Epithelial cell of esophagus (primary cell): Measurements from ENCODE around the gene PDS5A.
"Not testable (repeated sequence)": the region's sequence is repeated elsewhere in the genome, so short reads cannot be mapped to it uniquely, and the experiment has no call there.

ENCODE experiments used
- DNase-seq: peaks from one replicate; pipeline ENCODE4 v3.0.0; 2010; ENCODE audit warnings: low read depth
- H3K4me3 ChIP-seq: 2 replicates; pipeline ENCODE4 v1.5.1; 2011; ENCODE audit warnings: mild to moderate bottlenecking, low read length, control low read depth
- TF ChIP-seq, protein P1 (sequence below): IDR thresholded peaks from 2 replicates; pipeline ENCODE4 v1.5.1; 2011; ENCODE audit warnings: low read depth, mild to moderate bottlenecking, low read length, control low read depth, inconsistent platforms; ENCODE audit not compliant: insufficient read depth; ENCODE audit errors: missing control alignments

Gene PDS5A, protein sequence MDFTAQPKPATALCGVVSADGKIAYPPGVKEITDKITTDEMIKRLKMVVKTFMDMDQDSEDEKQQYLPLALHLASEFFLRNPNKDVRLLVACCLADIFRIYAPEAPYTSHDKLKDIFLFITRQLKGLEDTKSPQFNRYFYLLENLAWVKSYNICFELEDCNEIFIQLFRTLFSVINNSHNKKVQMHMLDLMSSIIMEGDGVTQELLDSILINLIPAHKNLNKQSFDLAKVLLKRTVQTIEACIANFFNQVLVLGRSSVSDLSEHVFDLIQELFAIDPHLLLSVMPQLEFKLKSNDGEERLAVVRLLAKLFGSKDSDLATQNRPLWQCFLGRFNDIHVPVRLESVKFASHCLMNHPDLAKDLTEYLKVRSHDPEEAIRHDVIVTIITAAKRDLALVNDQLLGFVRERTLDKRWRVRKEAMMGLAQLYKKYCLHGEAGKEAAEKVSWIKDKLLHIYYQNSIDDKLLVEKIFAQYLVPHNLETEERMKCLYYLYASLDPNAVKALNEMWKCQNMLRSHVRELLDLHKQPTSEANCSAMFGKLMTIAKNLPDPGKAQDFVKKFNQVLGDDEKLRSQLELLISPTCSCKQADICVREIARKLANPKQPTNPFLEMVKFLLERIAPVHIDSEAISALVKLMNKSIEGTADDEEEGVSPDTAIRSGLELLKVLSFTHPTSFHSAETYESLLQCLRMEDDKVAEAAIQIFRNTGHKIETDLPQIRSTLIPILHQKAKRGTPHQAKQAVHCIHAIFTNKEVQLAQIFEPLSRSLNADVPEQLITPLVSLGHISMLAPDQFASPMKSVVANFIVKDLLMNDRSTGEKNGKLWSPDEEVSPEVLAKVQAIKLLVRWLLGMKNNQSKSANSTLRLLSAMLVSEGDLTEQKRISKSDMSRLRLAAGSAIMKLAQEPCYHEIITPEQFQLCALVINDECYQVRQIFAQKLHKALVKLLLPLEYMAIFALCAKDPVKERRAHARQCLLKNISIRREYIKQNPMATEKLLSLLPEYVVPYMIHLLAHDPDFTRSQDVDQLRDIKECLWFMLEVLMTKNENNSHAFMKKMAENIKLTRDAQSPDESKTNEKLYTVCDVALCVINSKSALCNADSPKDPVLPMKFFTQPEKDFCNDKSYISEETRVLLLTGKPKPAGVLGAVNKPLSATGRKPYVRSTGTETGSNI (N-terminal part only)

DNA sequence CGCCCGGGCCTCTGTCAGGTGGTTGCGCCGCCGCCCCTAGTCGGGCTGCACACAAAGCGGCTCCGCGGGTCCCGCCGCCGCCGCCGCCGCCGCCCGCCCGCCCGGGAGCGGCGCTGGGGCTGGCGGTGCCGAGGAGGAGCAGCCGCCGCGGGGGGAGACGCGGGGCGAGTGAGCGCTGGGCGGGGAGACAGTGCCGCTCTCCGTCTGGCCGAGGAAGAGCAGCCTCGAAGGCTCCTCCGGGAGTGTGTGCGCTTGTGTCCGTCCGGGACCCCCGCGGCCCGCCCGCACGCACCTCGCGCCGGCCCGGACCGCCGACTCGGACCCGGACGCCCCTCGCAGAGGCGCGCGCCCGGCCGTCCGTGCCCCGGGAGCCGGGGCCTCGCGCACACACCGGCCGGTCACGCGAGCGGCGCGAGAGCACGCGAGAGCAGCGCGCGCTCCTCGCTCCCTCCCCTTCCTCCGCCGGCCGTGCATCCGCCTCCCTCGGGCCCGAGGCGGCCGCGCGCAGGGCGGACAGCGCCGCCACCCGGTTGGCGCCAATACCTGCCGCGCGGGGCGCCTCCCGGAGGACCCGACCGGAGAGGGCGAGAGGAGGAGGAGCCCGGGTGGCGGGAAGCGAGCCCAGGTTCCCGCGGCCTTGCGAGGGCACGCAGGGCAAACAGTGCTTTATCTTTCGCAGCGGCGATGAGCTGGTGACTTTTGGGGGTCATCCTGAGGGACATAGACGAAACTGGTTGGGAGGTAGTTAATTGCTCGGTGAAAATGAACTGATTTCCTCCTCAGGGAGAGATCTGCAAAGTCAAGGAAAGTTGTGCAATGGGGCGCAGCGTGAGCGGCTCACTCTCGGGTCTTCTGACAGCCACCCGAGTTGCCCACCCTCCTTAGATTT, at the start of gene PDS5A:
Gene PDS5A, minus strand, starts transcription at position 423 of the 889 bp plus-strand sequence. CDS start 1,334 bp downstream, outside the sequence.
- TF ChIP-seq, protein P1, sequence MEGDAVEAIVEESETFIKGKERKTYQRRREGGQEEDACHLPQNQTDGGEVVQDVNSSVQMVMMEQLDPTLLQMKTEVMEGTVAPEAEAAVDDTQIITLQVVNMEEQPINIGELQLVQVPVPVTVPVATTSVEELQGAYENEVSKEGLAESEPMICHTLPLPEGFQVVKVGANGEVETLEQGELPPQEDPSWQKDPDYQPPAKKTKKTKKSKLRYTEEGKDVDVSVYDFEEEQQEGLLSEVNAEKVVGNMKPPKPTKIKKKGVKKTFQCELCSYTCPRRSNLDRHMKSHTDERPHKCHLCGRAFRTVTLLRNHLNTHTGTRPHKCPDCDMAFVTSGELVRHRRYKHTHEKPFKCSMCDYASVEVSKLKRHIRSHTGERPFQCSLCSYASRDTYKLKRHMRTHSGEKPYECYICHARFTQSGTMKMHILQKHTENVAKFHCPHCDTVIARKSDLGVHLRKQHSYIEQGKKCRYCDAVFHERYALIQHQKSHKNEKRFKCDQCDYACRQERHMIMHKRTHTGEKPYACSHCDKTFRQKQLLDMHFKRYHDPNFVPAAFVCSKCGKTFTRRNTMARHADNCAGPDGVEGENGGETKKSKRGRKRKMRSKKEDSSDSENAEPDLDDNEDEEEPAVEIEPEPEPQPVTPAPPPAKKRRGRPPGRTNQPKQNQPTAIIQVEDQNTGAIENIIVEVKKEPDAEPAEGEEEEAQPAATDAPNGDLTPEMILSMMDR = peak; percentile 40
- peak; percentile 91 for DNase-seq
- peak within 1 kb of the TSS; percentile 74 for H3K4me3 ChIP-seq

DNA sequence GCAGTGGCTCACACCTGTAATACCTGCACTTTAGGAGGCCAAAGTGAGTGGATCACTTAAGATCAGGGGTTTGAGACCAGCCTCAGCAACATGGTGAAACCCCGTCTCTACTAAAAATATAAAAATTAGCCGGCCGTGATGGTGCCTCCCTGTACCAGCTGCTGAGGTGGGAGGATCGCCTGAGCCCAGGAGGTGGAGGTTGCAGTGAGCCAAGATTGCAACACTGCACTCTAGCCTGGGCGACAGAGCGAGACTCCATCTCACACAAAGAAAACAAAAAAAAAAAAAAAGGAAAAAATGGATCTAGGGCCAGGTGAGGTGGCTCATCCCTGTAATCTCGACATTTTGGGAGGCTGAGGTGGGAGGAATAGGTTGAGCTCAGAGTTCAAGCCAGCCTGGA, 46.3 kb upstream of the PDS5A start:
- DNase-seq = not testable (repeated sequence)

DNA sequence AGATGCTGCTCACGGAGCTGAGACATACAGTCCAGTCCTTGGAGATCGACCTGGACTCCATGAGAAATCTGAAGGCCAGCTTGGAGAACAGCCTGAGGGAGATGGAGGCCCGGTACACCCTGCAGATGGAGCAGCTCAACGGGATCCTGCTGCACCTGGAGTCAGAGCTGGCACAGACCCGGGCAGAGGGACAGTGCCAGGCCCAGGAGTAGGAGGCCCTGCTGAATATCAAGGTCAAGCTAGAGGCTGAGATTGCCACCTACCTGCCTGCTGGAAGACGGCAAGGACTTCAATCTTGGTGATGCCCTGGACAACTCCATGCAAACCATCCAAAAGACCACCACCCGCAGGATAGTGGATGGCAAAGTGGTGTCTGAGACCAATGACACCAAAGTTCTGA, 43.4 kb upstream of the PDS5A start:
- H3K4me3 ChIP-seq, DNase-seq: not testable (repeated sequence)

More for the DNA sequence above, 46.3 kb upstream of the PDS5A start:
- not testable (repeated sequence) for H3K4me3 ChIP-seq

DNA sequence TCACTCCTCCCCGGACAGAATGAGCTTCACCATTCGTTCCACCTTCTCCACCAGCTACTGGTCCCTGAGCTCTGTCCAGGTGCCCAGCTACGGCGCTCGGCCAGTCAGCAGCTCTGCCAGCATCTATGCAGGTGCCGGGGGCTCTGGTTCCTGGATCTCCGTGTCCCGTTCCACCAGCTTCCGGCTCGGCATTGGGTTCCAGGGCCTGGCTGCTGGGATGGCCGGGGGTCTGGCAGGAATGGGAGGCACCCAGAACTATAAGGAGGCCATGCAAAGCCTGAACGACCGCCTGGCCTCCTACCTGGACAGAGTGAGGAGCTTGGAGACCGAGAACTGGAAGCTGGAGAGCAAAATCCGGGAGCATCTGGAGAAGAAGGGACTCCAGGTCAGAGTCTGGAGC, 42.5 kb upstream of the PDS5A start:
- DNase-seq = no peak
- no peak overlapping the region for H3K4me3 ChIP-seq
- TF ChIP-seq, protein P1 = no peak

DNA sequence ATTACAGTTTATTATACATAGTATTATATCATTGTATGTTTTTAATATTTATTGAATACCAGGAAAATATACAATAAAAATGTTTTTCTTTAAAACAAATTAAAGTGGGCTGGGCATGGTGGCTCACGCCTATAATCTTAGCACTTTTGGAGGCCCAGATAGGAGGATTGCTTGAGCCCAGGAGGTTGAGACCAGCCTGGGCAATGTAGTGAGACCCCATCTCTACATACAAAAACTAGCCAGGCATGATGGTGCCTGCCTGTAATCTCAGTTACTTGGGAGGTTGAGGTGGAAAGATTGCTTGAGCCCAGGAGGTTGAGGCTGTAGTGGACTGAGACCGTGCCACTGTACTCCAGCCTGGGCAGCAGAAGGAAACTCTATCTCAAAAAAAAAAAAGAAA, 38.3 kb upstream of the PDS5A start:
- no peak for DNase-seq
- no peak overlapping the region for H3K4me3 ChIP-seq
- TF ChIP-seq, protein P1 = no peak

DNA sequence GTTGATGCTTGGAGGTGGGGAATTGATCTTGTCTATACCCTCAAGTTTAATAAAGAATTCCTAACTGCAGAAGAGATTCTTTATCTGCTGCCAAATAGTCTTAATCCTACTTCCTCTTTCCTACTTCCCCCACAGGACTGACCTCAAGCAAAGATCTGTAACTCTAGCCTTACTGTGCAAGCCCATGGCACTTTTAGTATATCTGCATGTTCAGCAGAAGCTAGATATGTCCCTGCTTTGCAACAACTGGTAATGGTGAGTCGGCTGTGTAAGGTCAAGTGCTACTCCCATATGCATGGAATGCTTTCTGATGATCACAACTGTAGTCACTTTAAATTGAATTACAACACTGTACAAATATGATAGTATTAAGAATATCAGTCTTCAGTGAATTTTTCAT, 26.3 kb upstream of the PDS5A start:
- DNase-seq = peak; percentile 56
- TF ChIP-seq, protein P1 = no peak
- no peak overlapping the region for H3K4me3 ChIP-seq

DNA sequence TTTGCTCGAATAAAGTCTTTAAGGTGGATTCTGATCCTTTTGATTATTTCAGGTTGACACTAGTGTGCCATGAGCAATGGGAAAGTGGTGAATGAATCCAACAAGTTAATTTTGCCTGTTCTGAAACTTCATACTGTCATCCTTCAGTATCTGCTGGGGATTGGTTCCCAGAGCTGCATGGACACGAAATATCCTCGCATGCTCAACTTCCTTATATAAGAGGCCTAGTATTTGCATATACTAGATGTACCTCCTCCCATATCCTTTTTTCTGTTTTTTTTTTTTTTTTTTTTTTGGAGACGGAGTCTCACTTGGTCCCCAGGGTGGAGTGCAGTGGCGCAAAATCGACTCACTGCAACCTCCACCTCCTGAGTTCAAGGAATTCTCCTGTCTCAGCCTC, 23.0 kb upstream of the PDS5A start:
- H3K4me3 ChIP-seq = no peak overlapping the region
- no peak for DNase-seq
- TF ChIP-seq, protein P1 = no peak
